GM12878 (cell line): ENCODE data around the gene CNNM4. TPM values are rescaled to one million over a fixed set of nuclear protein-coding genes. Genes with fewer than 3 reads are reported as not detected.

Source experiments
- ATF7 ChIP-seq: fragments of 450-650 bp; IDR thresholded peaks from 2 replicates; pipeline ENCODE4 v1.6.1; 2016; ENCODE audit warnings: low read depth, mild to moderate bottlenecking
- BHLHE40 ChIP-seq, 2 experiments: fragments of 450-650 bp in 1 of 2; IDR thresholded peaks; 2 replicates each; pipeline ENCODE4 v1.6.1; 2011 to 2017; ENCODE audit warnings: low read depth in 2 of 2, borderline replicate concordance in 1 of 2, improper control_type of control experiment in 1 of 2, low read length in 1 of 2, mild to moderate bottlenecking in 1 of 2
- BRCA1 ChIP-seq: IDR thresholded peaks from 2 replicates; pipeline ENCODE4 v1.6.1; 2011; ENCODE audit warnings: low read depth, low read length, improper control_type of control experiment
- CHD4 ChIP-seq: fragments of 200-600 bp; sonication (generic); IDR thresholded peaks from 2 replicates; pipeline ENCODE4 v1.6.1; 2016; ENCODE audit warnings: mild to moderate bottlenecking
- E4F1 ChIP-seq: fragments of 450-650 bp; IDR thresholded peaks from 2 replicates; pipeline ENCODE4 v1.6.1; 2018; ENCODE audit warnings: borderline replicate concordance, mild to moderate bottlenecking; ENCODE audit not compliant: partially characterized antibody
- EED ChIP-seq: sonication (generic); IDR thresholded peaks from 2 replicates; pipeline ENCODE4 v1.6.1; 2016; ENCODE audit warnings: antibody characterized with exemption, low read depth
- EGR1 ChIP-seq, 2 experiments: IDR thresholded peaks; 1 replicate in 1 of 2; 2 replicates in 1 of 2; pipeline ENCODE4 v1.6.1; 2011 to 2012; ENCODE audit warnings: low read depth in 2 of 2, low read length in 2 of 2, borderline replicate concordance in 1 of 2, mild to moderate bottlenecking in 1 of 2, moderate library complexity in 1 of 2
- GABPA ChIP-seq: IDR thresholded peaks from 2 replicates; pipeline ENCODE4 v1.6.1; 2014; ENCODE audit warnings: antibody characterized with exemption, low read depth, mild to moderate bottlenecking, inconsistent platforms
- GATAD2B ChIP-seq: fragments of 450-650 bp; conservative IDR thresholded peaks from 2 replicates; pipeline ENCODE4 v1.6.1; 2017; ENCODE audit warnings: low read depth, mild to moderate bottlenecking, moderate library complexity
- HCFC1 ChIP-seq: fragments of 150-350 bp; IDR thresholded peaks from 2 replicates; pipeline ENCODE4 v1.6.1; 2014; ENCODE audit warnings: low read length
- MEF2A ChIP-seq: IDR thresholded peaks from 2 replicates; pipeline ENCODE4 v1.6.1; 2011; ENCODE audit warnings: low read depth, mild to moderate bottlenecking, low read length, moderate library complexity; ENCODE audit not compliant: insufficient read depth
- MTA2 ChIP-seq: fragments of 450-650 bp; IDR thresholded peaks from 2 replicates; pipeline ENCODE4 v1.6.1; 2016; ENCODE audit warnings: low read depth, mild to moderate bottlenecking, moderate library complexity
- NBN ChIP-seq: fragments of 450-650 bp; IDR thresholded peaks from 2 replicates; pipeline ENCODE4 v1.6.1; 2016
- PML ChIP-seq: IDR thresholded peaks from 2 replicates; pipeline ENCODE4 v1.6.1; 2012; ENCODE audit warnings: low read length, inconsistent platforms
- POLR2A ChIP-seq: IDR thresholded peaks from 2 replicates; pipeline ENCODE4 v1.6.1; 2011; ENCODE audit warnings: low read depth, mild to moderate bottlenecking, low read length
- POLR2AphosphoS5 ChIP-seq: IDR thresholded peaks from 2 replicates; pipeline ENCODE4 v1.6.1; 2011; ENCODE audit warnings: mild to moderate bottlenecking, low read length, inconsistent platforms
- POU2F2 ChIP-seq: IDR thresholded peaks from 3 replicates; pipeline ENCODE4 v1.6.1; 2011; ENCODE audit warnings: low read depth, mild to moderate bottlenecking, low read length, borderline replicate concordance
- RAD21 ChIP-seq: IDR thresholded peaks from 2 replicates; pipeline ENCODE4 v1.6.1; 2011; ENCODE audit warnings: mild to moderate bottlenecking, low read depth, low read length, moderate library complexity; ENCODE audit not compliant: insufficient read depth
- RFX5 ChIP-seq: IDR thresholded peaks from 2 replicates; pipeline ENCODE4 v1.6.1; 2011; ENCODE audit warnings: low read depth, low read length, improper control_type of control experiment
- SIN3A ChIP-seq: IDR thresholded peaks from 2 replicates; pipeline ENCODE4 v1.6.1; 2012; ENCODE audit warnings: low read depth, low read length, improper control_type of control experiment
- SIX5 ChIP-seq: IDR thresholded peaks from 2 replicates; pipeline ENCODE4 v1.6.1; 2011; ENCODE audit warnings: mild to moderate bottlenecking, low read depth, low read length, moderate library complexity; ENCODE audit not compliant: severe bottlenecking
- SRF ChIP-seq, 2 experiments: IDR thresholded peaks; 2 replicates each; pipeline ENCODE4 v1.6.1; 2011; ENCODE audit warnings: low read depth in 2 of 2, low read length in 2 of 2, mild to moderate bottlenecking in 1 of 2, moderate library complexity in 1 of 2
- STAT1 ChIP-seq: fragments of 450-650 bp; conservative IDR thresholded peaks from 2 replicates; pipeline ENCODE4 v1.6.1; 2014; ENCODE audit warnings: antibody characterized with exemption, mild to moderate bottlenecking
- TCF12 ChIP-seq: IDR thresholded peaks from 2 replicates; pipeline ENCODE4 v1.6.1; 2011; ENCODE audit warnings: low read depth, mild to moderate bottlenecking, low read length
- ZNF274 ChIP-seq: IDR thresholded peaks from one replicate; pipeline ENCODE4 v1.8.0; 2011; ENCODE audit not compliant: insufficient read length, insufficient read depth
- ZSCAN29 ChIP-seq: fragments of 450-650 bp; IDR thresholded peaks from 2 replicates; pipeline ENCODE4 v1.6.1; 2017; ENCODE audit warnings: mild to moderate bottlenecking, moderate library complexity
- polyA plus RNA-seq, 11 experiments: library from polyadenylated mRNA; depleted of rRNA in 4 of 11; unstranded in 6 of 11; stranded (reverse) in 5 of 11; fragments of >200 nt; fragmentation: Nextera tagmentation in 4 of 11; fragmentation: Illumina TruSeq in 1 of 11; extraction: Ambion mirVana in 4 of 11; extraction: Trizol in 1 of 11; gene quantifications; 1 replicate in 1 of 11; 2 replicates in 10 of 11; pipeline versions ENCODE4 v1.2.1 to v1.2.3, GENCODE V29; 2011 to 2016; ENCODE audit warnings: inconsistent platforms in 2 of 11, missing spikeins in 2 of 11, low read depth in 1 of 11
- total RNA-seq, 4 experiments: library from RNA; depleted of rRNA in 3 of 4; stranded (reverse); fragments of >200 nt in 3 of 4; fragmentation: Illumina TruSeq in 1 of 4; extraction: Trizol in 1 of 4; gene quantifications; 2 replicates each; pipeline versions ENCODE4 v1.2.1 to v1.2.3, GENCODE V29; 2013 to 2021
- TF ChIP-seq, protein P1 (sequence below): fragments of 450-650 bp; IDR thresholded peaks from 2 replicates; pipeline ENCODE4 v1.6.1; 2017; ENCODE audit warnings: low read depth, mild to moderate bottlenecking, moderate library complexity
- TF ChIP-seq, protein P2 (sequence below): fragments of 450-650 bp; IDR thresholded peaks from 2 replicates; pipeline ENCODE4 v1.6.1; 2016; ENCODE audit warnings: mild to moderate bottlenecking

CNNM4 gene
- total and polyA plus RNA-seq, 10 of the 15 experiments (the other 5 are each of a cell fraction or from before 2014, with no cell fraction given), result 2.4 to 13.8 (median 8.1) TPM

- TF ChIP-seq, protein P1, sequence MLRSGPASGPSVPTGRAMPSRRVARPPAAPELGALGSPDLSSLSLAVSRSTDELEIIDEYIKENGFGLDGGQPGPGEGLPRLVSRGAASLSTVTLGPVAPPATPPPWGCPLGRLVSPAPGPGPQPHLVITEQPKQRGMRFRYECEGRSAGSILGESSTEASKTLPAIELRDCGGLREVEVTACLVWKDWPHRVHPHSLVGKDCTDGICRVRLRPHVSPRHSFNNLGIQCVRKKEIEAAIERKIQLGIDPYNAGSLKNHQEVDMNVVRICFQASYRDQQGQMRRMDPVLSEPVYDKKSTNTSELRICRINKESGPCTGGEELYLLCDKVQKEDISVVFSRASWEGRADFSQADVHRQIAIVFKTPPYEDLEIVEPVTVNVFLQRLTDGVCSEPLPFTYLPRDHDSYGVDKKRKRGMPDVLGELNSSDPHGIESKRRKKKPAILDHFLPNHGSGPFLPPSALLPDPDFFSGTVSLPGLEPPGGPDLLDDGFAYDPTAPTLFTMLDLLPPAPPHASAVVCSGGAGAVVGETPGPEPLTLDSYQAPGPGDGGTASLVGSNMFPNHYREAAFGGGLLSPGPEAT, result 0 out of 2 replicates have a peak, but pooled peaks have one; percentile 20
- peak; percentile 96; the same call in 2 of the 3 replicates for TF ChIP-seq POU2F2
- no peak for TF ChIP-seq CHD4
- TF ChIP-seq STAT1, result no peak
- TF ChIP-seq GABPA, result no peak
- peak; percentile 10 to 55; a peak in 3 of 4 replicates for TF ChIP-seq BHLHE40 (IDR thresholded peaks at IDR 0.05; ENCODE audit: borderline replicate concordance in 1 of 2, low read depth in 2 of 2, low read length in 1 of 2)
- no peak for TF ChIP-seq SIX5
- peak; percentile 35; the same call in 1 of the 2 replicates for TF ChIP-seq MTA2
- TF ChIP-seq POLR2A, result no peak; the same call in 1 of the 2 replicates
- no peak for TF ChIP-seq E4F1
- TF ChIP-seq GATAD2B, result peak; percentile 67
- no peak for TF ChIP-seq RFX5
- peak in 1 of 2 experiments; percentile 67; a peak in 2 of 3 replicates for TF ChIP-seq EGR1 (IDR thresholded peaks at IDR 0.05; ENCODE audit: borderline replicate concordance in 1 of 2, low read depth in 2 of 2, low read length in 2 of 2)
- TF ChIP-seq, protein P2, sequence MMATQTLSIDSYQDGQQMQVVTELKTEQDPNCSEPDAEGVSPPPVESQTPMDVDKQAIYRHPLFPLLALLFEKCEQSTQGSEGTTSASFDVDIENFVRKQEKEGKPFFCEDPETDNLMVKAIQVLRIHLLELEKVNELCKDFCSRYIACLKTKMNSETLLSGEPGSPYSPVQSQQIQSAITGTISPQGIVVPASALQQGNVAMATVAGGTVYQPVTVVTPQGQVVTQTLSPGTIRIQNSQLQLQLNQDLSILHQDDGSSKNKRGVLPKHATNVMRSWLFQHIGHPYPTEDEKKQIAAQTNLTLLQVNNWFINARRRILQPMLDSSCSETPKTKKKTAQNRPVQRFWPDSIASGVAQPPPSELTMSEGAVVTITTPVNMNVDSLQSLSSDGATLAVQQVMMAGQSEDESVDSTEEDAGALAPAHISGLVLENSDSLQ, result peak; percentile 36; the same call in 1 of the 2 replicates
- no peak for TF ChIP-seq ZNF274
- TF ChIP-seq EED, result 0 out of 2 replicates have a peak, but pooled peaks have one; percentile 23
- no peak; the same call in 1 of the 2 replicates for TF ChIP-seq RAD21
- TF ChIP-seq POLR2AphosphoS5, result no peak
- no peak for TF ChIP-seq ZSCAN29
- no peak for TF ChIP-seq HCFC1
- peak; percentile 59; the same call in 1 of the 2 replicates for TF ChIP-seq PML
- TF ChIP-seq MEF2A, result peak; percentile 84
- peak; percentile 60; the same call in 1 of the 2 replicates for TF ChIP-seq NBN
- peak; percentile 50; the same call in 1 of the 2 replicates for TF ChIP-seq ATF7
- no peak for TF ChIP-seq BRCA1
- 0 out of 2 replicates have a peak, but pooled peaks have one; percentile 21 for TF ChIP-seq TCF12
- no peak for TF ChIP-seq SRF (IDR thresholded peaks at IDR 0.05; ENCODE audit: low read depth in 2 of 2, low read length in 2 of 2)
- no peak for TF ChIP-seq SIN3A
Measured at GRCh38 chr2:96772903-96773671, 12.4 kb downstream of the CNNM4 start (continued).
